SW 1271 (cell line): ENCODE results near the gene ERGIC3.

Experiments
- DNase-seq, 2 experiments: peaks; one replicate each; lab custom pipeline; 2025; lab: John Stamatoyannopoulos, UW

Gene ERGIC3

GRCh38 chr20:35598899-35599775 lies 57.3 kb downstream of the ERGIC3 start:
- no peak for DNase-seq

GRCh38 chr20:35599776-35600120 lies 57.9 kb downstream of the ERGIC3 start:
- DNase-seq: no peak

GRCh38 chr20:35600176-35600992 lies 58.5 kb downstream of the ERGIC3 start:
- no peak for DNase-seq

GRCh38 chr20:35600993-35601973 lies 59.4 kb downstream of the ERGIC3 start:
- DNase-seq: peak; percentile 51 to 86

- DNase-seq: no peak
Measured at GRCh38 chr20:35601990-35602389, 60.1 kb downstream of the ERGIC3 start.

- DNase-seq: no peak
Measured at GRCh38 chr20:35602851-35603495, 61.1 kb downstream of the ERGIC3 start.

GRCh38 chr20:35603695-35604448 lies 62.0 kb downstream of the ERGIC3 start:
- no peak for DNase-seq

GRCh38 chr20:35604449-35604747 lies 62.5 kb downstream of the ERGIC3 start:
- DNase-seq: peak; percentile 48 to 53

GRCh38 chr20:35606127-35606526 lies 64.2 kb downstream of the ERGIC3 start:
- DNase-seq: no peak
